GM23338 (cell line): Measurements from ENCODE around the gene NSL1. TPM values are rescaled to one million over a fixed set of nuclear protein-coding genes. Genes with fewer than 3 reads are reported as not detected.

Experiments used
- ATAC-seq: fragments of 200-7000 bp; cut with Tn5 transposase; 3 replicates; pipeline ENCODE4 v1.9.1; 2020
- DNase-seq: peaks from one replicate; pipeline ENCODE4 v3.0.0-alpha.2; 2015; ENCODE audit warnings: low spot score
- H2AFZ ChIP-seq: fragments of 200-600 bp; sonication (generic); 2 replicates; pipeline ENCODE4 v1.8.0; 2016; ENCODE audit warnings: antibody characterized with exemption, mild to moderate bottlenecking, moderate library complexity
- H3F3A ChIP-seq: fragments of 200-600 bp; sonication (generic); replicated peaks from 2 replicates; pipeline ENCODE4 v1.8.0; 2017; ENCODE audit warnings: antibody characterized with exemption, mixed run types, low read depth
- H3K27ac ChIP-seq: fragments of 200-600 bp; sonication (generic); 2 replicates; pipeline ENCODE4 v1.6.1; 2016; ENCODE audit warnings: low read depth
- H3K27me3 ChIP-seq: fragments of 200-600 bp; sonication (generic); 2 replicates; pipeline ENCODE4 v1.8.0; 2016; ENCODE audit warnings: mild to moderate bottlenecking, mixed run types, moderate library complexity; ENCODE audit not compliant: insufficient read depth
- H3K36me3 ChIP-seq: fragments of 200-600 bp; sonication (generic); 2 replicates; pipeline ENCODE4 v1.8.0; 2016; ENCODE audit warnings: mild to moderate bottlenecking; ENCODE audit not compliant: insufficient read depth
- H3K4me1 ChIP-seq: fragments of 200-600 bp; sonication (generic); 2 replicates; pipeline ENCODE4 v1.8.0; 2016; ENCODE audit warnings: mild to moderate bottlenecking, moderate library complexity; ENCODE audit not compliant: insufficient read depth
- H3K4me2 ChIP-seq: fragments of 200-600 bp; sonication (generic); 2 replicates; pipeline ENCODE4 v1.7.1; 2017; ENCODE audit warnings: mixed run types
- H3K4me3 ChIP-seq: fragments of 200-600 bp; sonication (generic); 2 replicates; pipeline ENCODE4 v1.6.1; 2016; ENCODE audit warnings: mixed run types
- H3K79me2 ChIP-seq: fragments of 200-600 bp; sonication (generic); replicated peaks from 2 replicates; pipeline ENCODE4 v1.8.0; 2017; ENCODE audit warnings: mild to moderate bottlenecking; ENCODE audit not compliant: insufficient read depth
- H3K9me2 ChIP-seq: fragments of 200-600 bp; sonication (generic); 2 replicates; pipeline ENCODE4 v1.8.0; 2017; ENCODE audit not compliant: insufficient read depth
- H4K20me1 ChIP-seq: fragments of 200-600 bp; sonication (generic); replicated peaks from 2 replicates; pipeline ENCODE4 v1.8.0; 2017; ENCODE audit warnings: mild to moderate bottlenecking; ENCODE audit not compliant: insufficient read depth
- H3K27ac Mint-ChIP-seq: 2 replicates; pipeline ENCODE4 v1.8.0; 2020; ENCODE audit warnings: inconsistent platforms, mild to moderate bottlenecking, moderate library complexity, mixed read lengths
- H3K27me3 Mint-ChIP-seq: 3 replicates; pipeline ENCODE4 v1.8.0; 2022; ENCODE audit warnings: low read depth, mild to moderate bottlenecking, moderate library complexity, mixed read lengths, inconsistent platforms; ENCODE audit not compliant: insufficient read depth, poor library complexity
- H3K36me3 Mint-ChIP-seq: 3 replicates; pipeline ENCODE4 v1.8.0; 2021; ENCODE audit warnings: low read depth, mild to moderate bottlenecking, inconsistent platforms, moderate library complexity, mixed read lengths
- H3K4me1 Mint-ChIP-seq: 3 replicates; pipeline ENCODE4 v1.8.0; 2020; ENCODE audit warnings: mild to moderate bottlenecking, inconsistent platforms, mixed read lengths
- H3K4me3 Mint-ChIP-seq: 3 replicates; pipeline ENCODE4 v1.8.0; 2021; ENCODE audit warnings: moderate library complexity, mild to moderate bottlenecking, inconsistent platforms, mixed read lengths
- H3K9me3 Mint-ChIP-seq: 3 replicates; pipeline ENCODE4 v1.8.0; 2020; ENCODE audit warnings: moderate library complexity, mild to moderate bottlenecking, inconsistent platforms, mixed read lengths
- CREB1 ChIP-seq: fragments of 250-450 bp; sonication (Bioruptor Pico); IDR thresholded peaks from 2 replicates; pipeline ENCODE4 v1.5.0; 2020; ENCODE audit warnings: low read depth, mild to moderate bottlenecking, moderate library complexity
- CTCF ChIP-seq, 2 experiments: fragments of 200-600 bp in 1 of 2; sonication (generic) in 1 of 2; conservative IDR thresholded peaks; 2 replicates each; pipeline versions ENCODE4 v1.5.1 to v1.6.1; 2016 to 2017; ENCODE audit warnings: antibody characterized with exemption in 2 of 2, low read depth in 2 of 2, mild to moderate bottlenecking in 2 of 2, moderate library complexity in 1 of 2
- ETS1 ChIP-seq: IDR thresholded peaks from 2 replicates; pipeline ENCODE4 v1.6.1; 2016; ENCODE audit warnings: antibody characterized with exemption
- EZH2 ChIP-seq: fragments of 200-600 bp; sonication (generic); IDR thresholded peaks from one replicate; pipeline ENCODE4 v1.8.0; 2017; ENCODE audit warnings: antibody characterized with exemption, mild to moderate bottlenecking, low read depth; ENCODE audit not compliant: unreplicated experiment
- EZH2phosphoT487 ChIP-seq: fragments of 200-600 bp; sonication (generic); IDR thresholded peaks from one replicate; pipeline ENCODE4 v1.8.1; 2018; ENCODE audit warnings: antibody characterized with exemption; ENCODE audit not compliant: unreplicated experiment
- JUNB ChIP-seq: IDR thresholded peaks from one replicate; pipeline ENCODE4 v1.6.1; 2016; ENCODE audit warnings: antibody characterized with exemption; ENCODE audit not compliant: unreplicated experiment
- NANOG ChIP-seq: IDR thresholded peaks from 2 replicates; pipeline ENCODE4 v1.6.1; 2016; ENCODE audit warnings: antibody characterized with exemption, borderline replicate concordance
- POLR2AphosphoS5 ChIP-seq: IDR thresholded peaks from 2 replicates; pipeline ENCODE4 v1.6.1; 2016; ENCODE audit warnings: antibody characterized with exemption, low read depth
- REST ChIP-seq: IDR thresholded peaks from one replicate; pipeline ENCODE4 v1.6.1; 2018; ENCODE audit warnings: antibody characterized with exemption; ENCODE audit not compliant: unreplicated experiment
- STAT1 ChIP-seq: IDR thresholded peaks from one replicate; pipeline ENCODE4 v1.6.1; 2016; ENCODE audit warnings: antibody characterized with exemption; ENCODE audit not compliant: unreplicated experiment
- ZNF114 ChIP-seq: fragments of 250-450 bp; sonication (Bioruptor Pico); IDR thresholded peaks from 2 replicates; pipeline ENCODE4 v1.5.0; 2020; ENCODE audit warnings: mild to moderate bottlenecking, moderate library complexity
- ZNF331 ChIP-seq: fragments of 250-450 bp; sonication (Bioruptor Pico); IDR thresholded peaks from 2 replicates; pipeline ENCODE4 v1.5.0; 2020; ENCODE audit warnings: low read depth, mild to moderate bottlenecking, moderate library complexity
- polyA plus RNA-seq: library from polyadenylated mRNA; unstranded; fragments of >200 nt; fragmentation: Nextera tagmentation; extraction: Ambion mirVana; gene quantifications from 2 replicates; pipeline ENCODE4 v1.2.1, GENCODE V29; 2016
- total RNA-seq: library from RNA; depleted of rRNA; stranded (reverse); fragments of >200 nt; shearing (Covaris generic); gene quantifications from 2 replicates; pipeline ENCODE4 v1.2.3, GENCODE V29; 2014

NSL1 gene
- total and polyA plus RNA-seq, 2 experiments from 2014 or later = 96.8 to 102 TPM

GRCh38 chr1:212773011-212773410 lies 18.6 kb downstream of the NSL1 start:
- Mint-ChIP-seq H3K9me3 (peaks cover 17% of the 10 kb centered on the region), H3K27me3 (no peaks in the 10 kb centered on the region), H3K27ac (no peak overlapping the region), H3K36me3 (peaks cover 82% of the 10 kb centered on the region), H3K4me1 (no peaks in the 10 kb centered on the region), H3K4me3 (no peak overlapping the region)
- TF ChIP-seq STAT1 (no peak), POLR2AphosphoS5 (no peak), NANOG (no peak), EZH2 (no peak), JUNB (no peak), CTCF (conservative IDR thresholded peaks at IDR 0.05; ENCODE audit: low read depth in 2 of 2) (no peak), CREB1 (CRISPR knock-in tag) (no peak), EZH2phosphoT487 (no peak)
- Histone ChIP-seq H3K27ac (no peak overlapping the region), H2AFZ (no peak overlapping the region), H3K9me2 (no peaks in the 10 kb centered on the region), H3K36me3 (peaks cover 20% of the 10 kb centered on the region; the same call in 1 of the 2 replicates), H3K79me2 (peaks cover 66% of the 10 kb centered on the region), H3K4me3 (no peak overlapping the region), H3F3A (no peaks in the 10 kb centered on the region), H3K4me2 (no peak overlapping the region), H3K4me1 (no peaks in the 10 kb centered on the region), H3K27me3 (no peaks in the 10 kb centered on the region), H4K20me1 (peaks cover 15% of the 10 kb centered on the region; the same call in 1 of the 2 replicates)
- ATAC-seq = no peak
- DNase-seq = no peak

- Histone ChIP-seq H3K27me3 (no peaks in the 10 kb centered on the region), H3K36me3 (peaks cover 12% of the 10 kb centered on the region; the same call in 1 of the 2 replicates), H3F3A (no peaks in the 10 kb centered on the region), H3K9me2 (no peaks in the 10 kb centered on the region), H3K4me1 (no peaks in the 10 kb centered on the region), H2AFZ (no peak overlapping the region), H3K27ac (no peak overlapping the region), H4K20me1 (peaks cover 15% of the 10 kb centered on the region; the same call in 1 of the 2 replicates), H3K79me2 (peaks cover 81% of the 10 kb centered on the region), H3K4me2 (no peak overlapping the region), H3K4me3 (no peak overlapping the region)
- Mint-ChIP-seq H3K9me3 (peaks cover 21% of the 10 kb centered on the region; the same call in 2 of the 3 replicates), H3K36me3 (peaks cover 82% of the 10 kb centered on the region), H3K27ac (no peak overlapping the region), H3K4me3 (no peak overlapping the region), H3K27me3 (no peaks in the 10 kb centered on the region), H3K4me1 (no peaks in the 10 kb centered on the region)
- no peak for DNase-seq
- no peak for ATAC-seq
- TF ChIP-seq EZH2phosphoT487 (no peak), STAT1 (no peak), CREB1 (CRISPR knock-in tag) (no peak), JUNB (no peak), ETS1 (no peak), REST (no peak), ZNF331 (no peak), EZH2 (no peak), ZNF114 (CRISPR knock-in tag) (no peak), NANOG (no peak)
These were observed 20.2 kb downstream of the NSL1 start for GRCh38 chr1:212771341-212771740.
